Gastroesophageal sphincter (tissue), 4 donors: ENCODE data around the gene IQSEC1. TPM values are rescaled to one million over a fixed set of nuclear protein-coding genes. Genes with fewer than 3 reads are reported as not detected.

Source experiments
- ATAC-seq: fragments of 150-250 bp; one replicate; pipeline ENCODE4 v1.9.1; 2016; ENCODE audit warnings: mild to moderate bottlenecking, moderate library complexity
- H3K27ac ChIP-seq, 4 donors: fragments of 200-600 bp; sonication (generic) in 3 of 4; 1 replicate in 3 of 4; 2 replicates in 1 of 4; pipeline ENCODE4 v1.5.1; 2016 to 2019
- H3K27me3 ChIP-seq: fragments of 200-600 bp; sonication (generic); one replicate; pipeline ENCODE4 v1.5.1; 2019
- H3K36me3 ChIP-seq, 2 donors: fragments of 200-600 bp; sonication (generic); one replicate each; pipeline ENCODE4 v1.5.1; 2019; ENCODE audit warnings: control low read depth in 1 of 2
- H3K4me1 ChIP-seq, 3 donors: fragments of 200-600 bp; sonication (generic); 1 replicate in 2 of 3; 2 replicates in 1 of 3; pipeline ENCODE4 v1.5.1; 2016 to 2019; ENCODE audit warnings: control low read depth in 2 of 3
- H3K4me3 ChIP-seq, 2 donors: fragments of 200-600 bp; sonication (generic); one replicate each; pipeline ENCODE4 v1.5.1; 2019; ENCODE audit warnings: mild to moderate bottlenecking in 1 of 2, moderate library complexity in 1 of 2
- H3K9me3 ChIP-seq, 3 donors: fragments of 200-600 bp; sonication (generic); one replicate each; pipeline ENCODE4 v1.5.1; 2017 to 2019; ENCODE audit warnings: control low read depth in 2 of 3
- CTCF ChIP-seq, 4 experiments: fragments of 200-600 bp in 2 of 4; fragments of 450-650 bp in 2 of 4; sonication (generic) in 1 of 4; IDR thresholded peaks; one replicate each; pipeline ENCODE4 v1.5.1; 2017 to 2019; ENCODE audit warnings: antibody characterized with exemption in 4 of 4, mild to moderate bottlenecking in 2 of 4, moderate library complexity in 2 of 4
- EP300 ChIP-seq: sonication (generic); formaldehyde crosslinking; IDR thresholded peaks from one replicate; pipeline ENCODE4 v1.6.1; 2017; ENCODE audit warnings: antibody characterized with exemption, mild to moderate bottlenecking
- POLR2A ChIP-seq, 2 donors: fragments of 450-650 bp; IDR thresholded peaks; one replicate each; pipeline ENCODE4 v1.6.1; 2017; ENCODE audit warnings: antibody characterized with exemption in 2 of 2, mild to moderate bottlenecking in 2 of 2, moderate library complexity in 1 of 2
- POLR2AphosphoS5 ChIP-seq: sonication (generic); formaldehyde crosslinking; IDR thresholded peaks from one replicate; pipeline ENCODE4 v1.6.1; 2017; ENCODE audit warnings: antibody characterized with exemption
- WGBS, 2 donors: methylation state at CpG; one replicate each; pipeline ENCODE4 v1.1.5; 2018; ENCODE audit warnings: low coverage in 1 of 2; 5-methylcytosine and 5-hydroxymethylcytosine counted together
- total RNA-seq, 4 donors: library from RNA; depleted of rRNA; stranded (reverse); fragments of >200 nt; gene quantifications; one replicate each; pipeline ENCODE4 v1.1.0, GENCODE V29; 2016

IQSEC1 gene
- total RNA-seq, 4 donors from 2014 or later = 49.5 to 104 (median 61.7) TPM

- H3K36me3 ChIP-seq = no peaks in the 10 kb centered on the region
- H3K9me3 ChIP-seq = no peaks in the 10 kb centered on the region
- no peak overlapping the region for H3K4me3 ChIP-seq
- no peaks in the 10 kb centered on the region for H3K27me3 ChIP-seq
- H3K27ac ChIP-seq = no peak overlapping the region
- 78 to 83% methylated on average over 1 of the region's 2 CpGs for WGBS, 2 donors
- TF ChIP-seq POLR2AphosphoS5 (no peak), CTCF (IDR thresholded peaks at IDR 0.05) (no peak)
- H3K4me1 ChIP-seq = no peaks in the 10 kb centered on the region
- ATAC-seq = no peak
Observed at GRCh38 chr3:13051066-13051465, 22.2 kb downstream of the IQSEC1 start.

DNA sequence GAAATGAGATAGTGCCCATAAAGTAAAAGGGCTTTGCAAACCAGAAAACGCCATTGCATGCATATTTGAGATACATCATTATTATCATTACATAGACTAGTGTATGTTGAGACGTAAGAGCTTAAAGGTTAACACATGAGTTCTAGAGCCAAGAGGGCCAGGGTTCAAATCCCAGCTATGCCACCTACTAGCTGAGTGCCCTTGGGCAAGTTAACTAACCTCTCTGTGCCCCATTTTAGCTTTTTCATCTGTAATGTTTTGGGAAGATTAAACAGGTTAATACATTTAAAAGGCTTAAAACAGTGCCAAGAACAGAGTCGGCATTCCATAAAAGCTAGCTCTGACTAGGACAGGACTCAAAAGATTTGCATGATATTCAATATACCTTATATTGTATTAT is 22.8 kb downstream of the IQSEC1 start:
- TF ChIP-seq POLR2A (IDR thresholded peaks at IDR 0.05) (no peak), CTCF (IDR thresholded peaks at IDR 0.05) (no peak), POLR2AphosphoS5 (no peak), EP300 (no peak)
- 81 to 96% methylated on average over 3 of the region's 3 CpGs for WGBS, 2 donors
- ATAC-seq = no peak

GRCh38 chr3:13049400-13049799 is 23.8 kb downstream of the IQSEC1 start:
- no peak overlapping the region for H3K4me3 ChIP-seq
- H3K4me1 ChIP-seq = no peaks in the 10 kb centered on the region
- no peaks in the 10 kb centered on the region for H3K36me3 ChIP-seq
- TF ChIP-seq CTCF (IDR thresholded peaks at IDR 0.05) (no peak), POLR2A (IDR thresholded peaks at IDR 0.05) (no peak), EP300 (no peak), POLR2AphosphoS5 (no peak)
- no peaks in the 10 kb centered on the region for H3K27me3 ChIP-seq
- no peaks in the 10 kb centered on the region for H3K9me3 ChIP-seq
- 94 to 97% methylated on average over 6 of the region's 6 CpGs for WGBS, 2 donors
- no peak overlapping the region for H3K27ac ChIP-seq
- ATAC-seq = no peak

More for the DNA sequence above, 22.8 kb downstream of the IQSEC1 start:
- no peak overlapping the region for H3K4me3 ChIP-seq
- H3K27me3 ChIP-seq = no peaks in the 10 kb centered on the region
- H3K36me3 ChIP-seq = no peaks in the 10 kb centered on the region
- H3K9me3 ChIP-seq = no peaks in the 10 kb centered on the region
- no peak overlapping the region for H3K27ac ChIP-seq
- no peaks in the 10 kb centered on the region for H3K4me1 ChIP-seq

DNA sequence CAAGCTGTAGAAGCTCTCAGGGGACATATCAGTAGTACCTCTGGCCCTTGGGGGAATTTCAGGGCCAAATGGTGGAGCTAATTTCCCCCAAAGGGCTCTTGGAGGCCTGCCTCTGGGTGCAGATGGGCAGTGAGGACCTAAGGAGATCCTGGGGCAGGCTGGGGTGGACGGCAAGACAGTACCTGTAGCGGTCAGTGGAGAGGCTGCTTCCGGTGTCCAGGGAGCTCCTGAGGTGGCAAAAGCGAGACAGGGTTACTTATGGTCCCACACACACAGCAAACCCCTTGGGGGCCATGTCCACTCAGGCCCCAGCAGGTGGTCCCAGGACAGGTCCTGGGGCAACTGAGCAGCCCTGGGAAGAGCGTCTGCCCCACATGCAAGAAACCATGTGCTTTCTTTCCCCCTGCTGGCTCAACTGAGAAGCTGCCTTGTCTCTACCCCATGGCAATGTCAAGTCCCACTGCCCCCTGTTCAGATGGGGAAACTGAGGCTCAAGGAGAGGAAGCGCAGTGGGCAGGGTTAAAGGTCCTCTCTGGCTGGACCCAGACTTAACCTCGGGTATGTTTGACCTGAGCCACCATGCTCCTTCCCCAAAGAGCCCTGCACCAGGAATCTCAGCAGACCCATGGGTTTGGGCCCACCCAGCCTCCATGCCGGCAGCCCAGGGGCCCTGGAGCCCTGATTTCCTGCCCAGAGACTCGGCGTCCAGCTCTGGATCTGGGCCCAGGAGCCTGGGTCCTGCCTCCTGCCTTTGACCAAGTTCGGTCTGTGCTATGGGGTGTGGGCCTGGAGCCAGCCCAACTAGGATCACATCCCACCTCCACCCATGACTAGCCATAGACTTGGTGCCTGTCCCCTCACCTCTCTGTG is 25.7 kb downstream of the IQSEC1 start:
- no peak for ATAC-seq
- Histone ChIP-seq H3K27ac (no peak overlapping the region), H3K4me3 (no peak overlapping the region), H3K4me1 (no peaks in the 10 kb centered on the region), H3K36me3 (no peaks in the 10 kb centered on the region), H3K27me3 (no peaks in the 10 kb centered on the region), H3K9me3 (no peaks in the 10 kb centered on the region)
- WGBS, 2 donors = 47 to 53% methylated on average over 2 to 3 of the region's 11 CpGs
- TF ChIP-seq POLR2AphosphoS5 (no peak), EP300 (no peak), CTCF (IDR thresholded peaks at IDR 0.05) (no peak), POLR2A (IDR thresholded peaks at IDR 0.05) (no peak)

DNA sequence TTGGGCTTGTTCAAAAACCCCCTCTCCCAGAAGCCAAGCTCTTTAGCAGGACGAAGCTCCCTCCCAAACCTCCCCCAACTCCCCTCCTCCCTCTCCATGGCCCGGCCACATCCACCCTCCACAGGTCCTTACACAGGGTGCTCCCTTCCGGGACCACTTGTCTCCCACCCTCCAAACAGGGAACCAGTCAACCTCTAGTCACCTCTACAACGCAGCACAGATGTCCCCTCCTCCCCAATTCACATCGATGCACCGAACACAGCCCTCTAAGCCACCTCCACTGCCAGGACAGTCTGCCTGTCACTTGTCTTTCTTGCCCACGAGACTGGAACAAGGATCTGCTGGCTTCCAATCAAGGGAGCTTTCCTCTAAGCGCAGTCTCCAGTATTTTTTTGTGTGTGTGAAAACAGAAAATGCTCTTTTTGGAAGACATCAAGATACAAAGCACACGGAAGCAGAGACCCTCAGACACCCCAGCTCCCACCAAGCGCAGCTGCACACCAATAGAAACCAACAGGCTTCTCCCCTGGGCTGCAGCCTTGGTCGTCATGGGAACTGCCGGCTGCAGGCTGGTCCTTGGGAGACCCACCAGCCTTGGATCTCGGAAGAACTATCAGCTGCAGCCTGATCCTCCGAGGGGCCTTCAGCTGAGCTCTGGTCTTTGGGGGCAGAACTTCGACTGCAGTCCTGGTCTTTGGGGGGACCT is 26.5 kb downstream of the IQSEC1 start:
- Histone ChIP-seq H3K27me3 (no peaks in the 10 kb centered on the region), H3K27ac (no peak overlapping the region), H3K36me3 (no peaks in the 10 kb centered on the region), H3K9me3 (no peaks in the 10 kb centered on the region), H3K4me1 (no peaks in the 10 kb centered on the region), H3K4me3 (no peak overlapping the region)
- ATAC-seq = no peak
- TF ChIP-seq POLR2AphosphoS5 (no peak), EP300 (no peak), POLR2A (IDR thresholded peaks at IDR 0.05) (no peak), CTCF (IDR thresholded peaks at IDR 0.05) (no peak)
- 70 to 71% methylated on average over 2 to 4 of the region's 15 CpGs for WGBS, 2 donors
